ENCODE data around the gene INTS3. TPM values are rescaled to one million over a fixed set of nuclear protein-coding genes. Genes with fewer than 3 reads are reported as not detected.
"Not testable (repeated sequence)": the region's sequence is repeated elsewhere in the genome, so short reads cannot be mapped to it uniquely, and the experiment has no call there.

Gene INTS3
- polyA plus RNA-seq, 1 donor, result 39.2 TPM

GRCh38 chr1:153752072-153752471 is 24.2 kb downstream of the INTS3 start:
- no peak for DNase-seq (ENCODE audit: low read depth)

- DNase-seq (ENCODE audit: low read depth), result no peak
Measured at GRCh38 chr1:153752571-153753195, 24.8 kb downstream of the INTS3 start.

- DNase-seq (ENCODE audit: low read depth), result no peak
Measured at GRCh38 chr1:153754266-153754665, 26.4 kb downstream of the INTS3 start.

GRCh38 chr1:153760440-153760839 is 32.6 kb downstream of the INTS3 start:
- no peak for DNase-seq (ENCODE audit: low read depth)

DNA sequence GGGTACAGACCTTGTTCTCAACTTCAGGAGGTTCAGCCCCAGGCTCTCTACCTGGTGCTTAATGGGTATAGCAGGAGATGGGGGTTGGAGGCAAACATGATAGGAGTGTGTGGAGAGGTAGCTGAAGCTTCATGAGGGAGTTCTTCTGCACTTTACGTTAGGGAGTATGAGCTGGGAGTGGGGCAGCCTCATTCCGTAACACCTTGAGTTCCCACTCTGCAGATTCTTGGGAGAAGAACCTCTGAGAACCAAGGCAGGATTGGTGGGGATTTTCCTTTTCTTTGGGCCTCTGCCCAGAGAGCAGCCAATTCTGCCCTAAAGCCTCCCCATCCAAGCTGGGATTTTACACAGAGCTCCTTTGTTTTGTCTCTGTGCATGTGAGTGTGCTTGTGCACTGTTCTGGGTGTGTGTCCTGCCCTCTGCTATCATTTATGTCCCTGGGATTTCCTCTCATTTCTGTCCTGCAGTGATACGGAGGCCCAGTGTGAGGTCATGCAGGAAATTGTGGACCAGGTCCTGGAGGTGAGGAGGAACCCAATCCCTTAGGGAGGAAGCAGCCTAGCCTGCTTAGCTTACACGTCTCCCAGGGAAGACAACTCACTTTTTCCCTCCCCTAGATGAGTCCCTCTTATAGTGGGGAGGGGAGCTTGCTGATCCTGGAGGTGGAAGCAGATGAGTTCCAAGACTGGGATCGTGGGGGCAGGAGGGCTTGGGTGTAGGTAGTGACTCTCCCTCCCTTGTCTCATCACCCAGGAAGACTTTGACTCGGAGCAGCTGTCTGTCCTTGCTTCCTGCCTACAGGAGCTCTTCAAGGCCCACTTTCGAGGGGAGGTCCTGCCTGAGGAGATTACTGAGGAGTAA is 35.7 kb downstream of the INTS3 start:
- DNase-seq (ENCODE audit: low read depth), result no peak

GRCh38 chr1:153764310-153764709 is 36.5 kb downstream of the INTS3 start:
- no peak for DNase-seq (ENCODE audit: low read depth)

- DNase-seq (ENCODE audit: low read depth), result not testable (repeated sequence)
Measured at GRCh38 chr1:153766663-153767062, 38.8 kb downstream of the INTS3 start.

GRCh38 chr1:153767519-153767918 is 39.7 kb downstream of the INTS3 start:
- no peak for DNase-seq (ENCODE audit: low read depth)

- no peak for DNase-seq (ENCODE audit: low read depth)
Measured at GRCh38 chr1:153768316-153769181, 40.7 kb downstream of the INTS3 start.

- no peak for DNase-seq (ENCODE audit: low read depth)
Measured at GRCh38 chr1:153769221-153769620, 41.4 kb downstream of the INTS3 start.

DNA sequence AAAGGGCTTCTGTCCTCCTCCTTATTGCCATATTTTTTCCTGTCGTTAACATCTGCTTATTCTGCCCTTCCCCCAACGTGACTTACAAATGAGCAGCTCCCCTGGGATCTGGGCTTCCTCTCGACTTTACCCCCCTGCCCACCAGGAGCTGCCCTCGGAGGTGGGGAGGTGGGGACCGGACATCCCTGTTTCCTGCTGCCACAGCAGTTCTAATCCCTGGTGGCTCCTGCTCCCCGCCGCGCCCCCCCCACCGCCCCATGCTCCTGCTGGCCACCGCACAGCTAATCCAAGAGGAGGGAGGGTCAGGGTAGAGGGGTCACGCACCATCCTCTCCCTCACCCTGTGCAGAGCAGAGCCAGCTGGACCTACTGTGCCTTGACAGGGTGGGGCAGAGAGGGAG is 42.9 kb downstream of the INTS3 start:
- no peak for DNase-seq (ENCODE audit: low read depth)

- no peak for DNase-seq (ENCODE audit: low read depth)
Measured at GRCh38 chr1:153771261-153771660, 43.4 kb downstream of the INTS3 start.

GRCh38 chr1:153771841-153772593 is 44.2 kb downstream of the INTS3 start:
- DNase-seq (ENCODE audit: low read depth), result no peak

- DNase-seq (ENCODE audit: low read depth), result no peak
Measured at GRCh38 chr1:153773096-153773921, 45.5 kb downstream of the INTS3 start.

DNA sequence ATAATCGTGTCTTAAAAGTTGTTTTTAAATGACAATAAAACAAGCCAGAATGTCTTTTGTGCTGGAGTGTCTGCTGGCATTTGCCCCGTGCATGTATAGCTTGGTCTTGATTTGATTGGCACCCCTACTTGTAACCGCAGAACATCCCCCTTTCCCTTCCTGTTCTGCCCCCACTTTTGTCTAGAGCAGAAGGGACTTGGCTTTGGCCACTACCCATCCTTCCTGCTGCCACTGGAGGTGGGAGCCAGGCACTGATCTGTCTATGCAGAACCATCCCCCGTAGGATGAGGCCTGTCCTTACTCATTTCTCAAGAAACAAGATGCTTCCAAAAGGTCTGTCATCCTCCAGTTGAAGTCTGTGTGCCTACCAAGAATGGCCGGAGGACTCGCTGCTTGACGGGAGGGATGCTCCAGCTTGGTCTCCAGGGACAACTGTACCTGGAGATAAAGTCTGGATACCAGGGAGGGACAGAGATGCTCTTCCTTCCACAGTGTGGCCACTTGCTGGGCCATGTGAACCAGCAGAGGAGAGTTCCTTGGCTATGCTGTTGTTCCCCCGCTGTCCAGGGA is 46.3 kb downstream of the INTS3 start:
- DNase-seq (ENCODE audit: low read depth), result no peak

DNA sequence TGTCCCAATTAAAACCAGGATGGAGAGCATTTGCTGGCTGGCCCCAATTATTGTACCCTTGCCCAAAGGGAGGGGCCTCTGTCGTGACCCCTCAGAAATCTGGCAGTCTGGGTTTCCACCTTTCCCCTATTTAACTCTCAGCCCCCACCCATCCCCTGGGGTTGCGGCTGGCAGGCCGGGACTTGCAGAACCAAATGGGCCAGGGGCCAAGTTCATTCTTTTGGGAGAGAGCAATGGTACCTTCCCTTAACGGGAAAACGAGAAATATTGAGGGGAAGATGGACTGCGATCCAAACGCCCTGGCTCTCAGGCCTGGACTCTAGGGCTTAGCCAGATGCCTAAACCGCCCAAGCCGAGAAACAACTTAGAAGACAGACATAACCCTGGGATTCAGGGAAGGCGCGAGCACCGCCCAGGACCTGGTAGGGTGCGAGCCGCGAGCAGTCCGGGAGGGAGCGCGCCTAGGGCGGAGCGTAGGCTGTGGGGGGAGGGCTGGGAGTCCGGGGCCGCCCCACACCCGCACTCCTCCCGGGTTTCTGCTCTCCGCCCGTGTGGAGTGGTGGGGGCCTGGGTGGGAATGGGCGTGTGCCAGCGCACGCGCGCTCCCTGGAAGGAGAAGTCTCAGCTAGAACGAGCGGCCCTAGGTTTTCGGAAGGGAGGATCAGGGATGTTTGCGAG is 47.1 kb downstream of the INTS3 start, which contains the start of gene SLC27A3:
Gene SLC27A3 (plus strand): TSS at position 628 of the 678 bp plus-strand sequence. CDS start 91 bp downstream, outside the sequence.
- DNase-seq (ENCODE audit: low read depth), result peak; percentile 51

- no peak for DNase-seq (ENCODE audit: low read depth)
Measured at GRCh38 chr1:153775458-153776327, 47.8 kb downstream of the INTS3 start.

GRCh38 chr1:153776352-153776751 is 48.5 kb downstream of the INTS3 start:
- no peak for DNase-seq (ENCODE audit: low read depth)

All from forelimb muscle (tissue), 1 donor.